Urothelium cell line (cell line): ENCODE results near the gene RUVBL1.
A peak's percentile ranks its signal among the peaks of the same experiment; 100 is the strongest.
"Not testable (repeated sequence)": the region's sequence is repeated elsewhere in the genome, so short reads cannot be mapped to it uniquely, and the experiment has no call there.

Source experiments
- DNase-seq: peaks from one replicate; pipeline ENCODE4 v3.0.0; 2011; ENCODE audit warnings: low spot score, mixed read lengths
- FAIRE-seq: peaks from 2 replicates; lab custom pipeline; 2011; peaks lifted over from hg19 to GRCh38; lab: Jason Lieb, UNC

Gene RUVBL1

GRCh38 chr3:128123538-128124368 is at the start of gene RUVBL1:
Gene RUVBL1, minus strand, starts transcription at chr3:128123812. Its CDS starts 88 bp downstream, at chr3:128123724.
- DNase-seq (peak; percentile 99), FAIRE-seq (peak; percentile 27)

GRCh38 chr3:128173200-128173599 is 49.6 kb upstream of the RUVBL1 start:
- DNase-seq (no peak), FAIRE-seq (no peak)

- DNase-seq (peak; percentile 70), FAIRE-seq (peak; percentile 86)
Measured at GRCh38 chr3:128170866-128171516, 47.4 kb upstream of the RUVBL1 start.

- DNase-seq (no peak), FAIRE-seq (no peak)
Measured at GRCh38 chr3:128168836-128169235, 45.2 kb upstream of the RUVBL1 start.

GRCh38 chr3:128167973-128168674 is 44.5 kb upstream of the RUVBL1 start:
- DNase-seq (no peak), FAIRE-seq (no peak)

- no peak for DNase-seq
- FAIRE-seq, result no peak
Measured at GRCh38 chr3:128167646-128167972, 44.0 kb upstream of the RUVBL1 start.

GRCh38 chr3:128166971-128167453 is 43.4 kb upstream of the RUVBL1 start:
- no peak for FAIRE-seq

GRCh38 chr3:128163432-128163831 is 39.8 kb upstream of the RUVBL1 start:
- FAIRE-seq (no peak), DNase-seq (no peak)

More at GRCh38 chr3:128166971-128167453, 43.4 kb upstream of the RUVBL1 start:
- no peak for DNase-seq

GRCh38 chr3:128160661-128161060 is 37.0 kb upstream of the RUVBL1 start:
- FAIRE-seq (no peak), DNase-seq (no peak)

- DNase-seq, result no peak
- FAIRE-seq, result no peak
Measured at GRCh38 chr3:128155616-128156360, 32.2 kb upstream of the RUVBL1 start.

GRCh38 chr3:128154354-128154753 is 30.7 kb upstream of the RUVBL1 start:
- not testable (repeated sequence) for DNase-seq

GRCh38 chr3:128153156-128154041 is 29.8 kb upstream of the RUVBL1 start, which contains the start of gene EEFSEC:
Gene EEFSEC, plus strand, starts transcription at chr3:128153481. Its CDS starts 27 bp downstream, at chr3:128153508.
- peak; percentile 83 for DNase-seq
- no peak for FAIRE-seq

More at GRCh38 chr3:128154354-128154753, 30.7 kb upstream of the RUVBL1 start:
- not testable (repeated sequence) for FAIRE-seq

GRCh38 chr3:128152419-128153155 is 29.0 kb upstream of the RUVBL1 start:
- FAIRE-seq, result no peak
- DNase-seq, result peak; percentile 25

GRCh38 chr3:128151758-128152274 is 28.2 kb upstream of the RUVBL1 start:
- FAIRE-seq (no peak), DNase-seq (no peak)

GRCh38 chr3:128149650-128150049 is 26.0 kb upstream of the RUVBL1 start:
- FAIRE-seq, result no peak
- no peak for DNase-seq

- DNase-seq, result no peak
- FAIRE-seq, result no peak
Measured at GRCh38 chr3:128146201-128146600, 22.6 kb upstream of the RUVBL1 start.

- no peak for FAIRE-seq
- no peak for DNase-seq
Measured at GRCh38 chr3:128145279-128145678, 21.7 kb upstream of the RUVBL1 start.

- no peak for DNase-seq
- FAIRE-seq, result no peak
Measured at GRCh38 chr3:128144512-128145187, 21.0 kb upstream of the RUVBL1 start.
